IPS-NIHi11 (cell line): ENCODE results near the gene WDR18.
"Not testable (repeated sequence)": the region's sequence is repeated elsewhere in the genome, so short reads cannot be mapped to it uniquely, and the experiment has no call there.

Source experiments
- DNase-seq: peaks from one replicate; pipeline ENCODE4 v3.0.0; 2012; ENCODE audit warnings: mixed read lengths, low spot score

The WDR18 gene

GRCh38 chr19:950352-951066 is 33.6 kb upstream of the WDR18 start:
- DNase-seq = no peak

- DNase-seq = no peak
These were observed 32.0 kb upstream of the WDR18 start for GRCh38 chr19:952049-952679.

GRCh38 chr19:952680-953444 is 31.3 kb upstream of the WDR18 start:
- DNase-seq = peak; percentile 65

GRCh38 chr19:953445-954271 is 30.5 kb upstream of the WDR18 start:
- peak; percentile 69 for DNase-seq

- no peak for DNase-seq
These were observed 29.9 kb upstream of the WDR18 start for GRCh38 chr19:954272-954671.

GRCh38 chr19:954672-955494 is 29.3 kb upstream of the WDR18 start:
- peak; percentile 57 for DNase-seq

GRCh38 chr19:955803-956765 is 28.1 kb upstream of the WDR18 start:
- peak; percentile 75 for DNase-seq

- peak; percentile 78 for DNase-seq
These were observed 27.2 kb upstream of the WDR18 start for GRCh38 chr19:956766-957440.

GRCh38 chr19:957578-957977 is 26.6 kb upstream of the WDR18 start:
- not testable (repeated sequence) for DNase-seq

GRCh38 chr19:958967-959855 is 24.9 kb upstream of the WDR18 start:
- no peak for DNase-seq

- DNase-seq = peak; percentile 65
These were observed 24.1 kb upstream of the WDR18 start for GRCh38 chr19:960020-960419.

GRCh38 chr19:960601-960938 is 23.6 kb upstream of the WDR18 start:
- DNase-seq = no peak

- no peak for DNase-seq
These were observed 22.1 kb upstream of the WDR18 start for GRCh38 chr19:961866-962620.

- DNase-seq = no peak
These were observed 21.3 kb upstream of the WDR18 start for GRCh38 chr19:962683-963400.

- no peak for DNase-seq
These were observed 20.6 kb upstream of the WDR18 start for GRCh38 chr19:963486-963951.

GRCh38 chr19:964116-964520 is 20.0 kb upstream of the WDR18 start:
- DNase-seq = no peak
